Lung (tissue), 12 donors: ENCODE results near the gene ST3GAL3. TPM values are rescaled to one million over a fixed set of nuclear protein-coding genes. Genes with fewer than 3 reads are reported as not detected.

Source experiments
- ATAC-seq: fragments of 200-7000 bp; cut with Tn5 transposase; one replicate; pipeline ENCODE4 v1.9.1; 2020; ENCODE audit warnings: moderate number of reproducible peaks; ENCODE audit not compliant: insufficient read depth, low FRiP score
- DNase-seq, 3 donors: peaks; one replicate each; pipeline ENCODE4 v3.0.0-alpha.2; 2013 to 2017
- H3K27ac ChIP-seq, 2 donors: one replicate each; pipeline ENCODE4 v1.5.1; 2013; ENCODE audit warnings: mild to moderate bottlenecking in 2 of 2, moderate library complexity in 2 of 2, control low read depth in 1 of 2, inconsistent platforms in 1 of 2, low read depth in 1 of 2, low read length in 1 of 2
- H3K27me3 ChIP-seq, 3 donors: one replicate each; pipeline ENCODE4 v1.5.1; 2013; ENCODE audit warnings: low read length in 2 of 3; ENCODE audit not compliant: control insufficient read depth in 3 of 3, insufficient read depth in 3 of 3
- H3K36me3 ChIP-seq, 4 donors: one replicate each; pipeline ENCODE4 v1.5.1; 2013; ENCODE audit warnings: low read length in 4 of 4, mild to moderate bottlenecking in 1 of 4, moderate library complexity in 1 of 4; ENCODE audit not compliant: control insufficient read depth in 4 of 4, insufficient read depth in 4 of 4
- H3K4me1 ChIP-seq, 5 donors: one replicate each; pipeline ENCODE4 v1.5.1; 2013; ENCODE audit warnings: low read length in 5 of 5, mild to moderate bottlenecking in 2 of 5, moderate library complexity in 1 of 5; ENCODE audit not compliant: control insufficient read depth in 5 of 5, insufficient read depth in 5 of 5
- H3K4me3 ChIP-seq: one replicate; pipeline ENCODE4 v1.5.1; 2013; ENCODE audit warnings: mild to moderate bottlenecking, control low read depth, moderate library complexity
- H3K9ac ChIP-seq, 2 donors: one replicate each; pipeline ENCODE4 v1.5.1; 2013; ENCODE audit warnings: low read length in 2 of 2, control low read depth in 1 of 2; ENCODE audit not compliant: insufficient read depth in 1 of 2
- H3K9me3 ChIP-seq, 4 donors: one replicate each; pipeline ENCODE4 v1.5.1; 2013; ENCODE audit warnings: low read length in 3 of 4, mild to moderate bottlenecking in 1 of 4, moderate library complexity in 1 of 4; ENCODE audit not compliant: control insufficient read depth in 4 of 4, insufficient read depth in 3 of 4
- WGBS, 2 donors: extraction: QIAGEN DNeasy Blood & Tissue Kit; methylation state at CpG; one replicate each; pipeline ENCODE4 v1.1.7; 2013; 5-methylcytosine and 5-hydroxymethylcytosine counted together
- polyA plus RNA-seq, 2 donors: library from polyadenylated mRNA; stranded (reverse); fragments of 200-250 nt; gene quantifications; one replicate each; pipeline ENCODE4 v1.2.1, GENCODE V29; 2013
- total RNA-seq, 2 donors: library from RNA; depleted of rRNA in 1 of 2; stranded (reverse); fragments of >200 nt in 1 of 2; gene quantifications; one replicate each; pipeline ENCODE4 v1.2.1, GENCODE V29; 2014 to 2021
- TF ChIP-seq, protein P1 (sequence below): IDR thresholded peaks from 2 replicates; pipeline ENCODE4 v1.5.1; 2012; ENCODE audit warnings: mild to moderate bottlenecking; ENCODE audit errors: control extremely low read depth, extremely low read depth
- donor health status: control.
- donor health status: control.
- donor health status: Bipolar disorder and iron deficiency.
- donor health status: healthy.
- donor health status: DM: yes; HTN: yes; CAD: no.

ST3GAL3 gene
- total and polyA plus RNA-seq, 4 donors = 8.4 to 28.0 (median 17.1) TPM

DNA sequence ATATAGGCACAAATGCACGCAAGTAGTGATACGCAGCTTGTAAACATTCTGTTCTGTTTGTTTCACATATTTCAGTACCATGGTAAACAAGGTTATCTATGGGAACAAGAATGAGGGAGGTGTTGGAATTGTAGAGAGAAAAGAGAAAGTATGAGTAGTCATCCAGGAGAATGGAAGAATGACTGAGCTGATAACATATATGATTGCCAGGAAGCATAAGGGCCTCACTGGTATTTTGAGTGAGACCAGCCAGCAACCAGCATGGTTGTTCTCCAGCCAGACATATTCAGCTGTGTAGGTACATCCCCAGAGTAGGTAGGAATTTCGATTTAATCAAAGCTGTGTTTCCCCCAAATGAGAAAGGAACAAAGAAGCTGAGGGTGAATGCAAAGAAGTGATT, 167.4 kb downstream of the ST3GAL3 start:
- no peak overlapping the region for H3K4me3 ChIP-seq
- DNase-seq (no peak), ATAC-seq (no peak)
- no peak overlapping the region for H3K9ac ChIP-seq
- peaks cover 0 to 2% (median 0%) of the 10 kb centered on the region in 4 donors for H3K36me3 ChIP-seq
- H3K27ac ChIP-seq = no peak overlapping the region
- TF ChIP-seq, protein P1, sequence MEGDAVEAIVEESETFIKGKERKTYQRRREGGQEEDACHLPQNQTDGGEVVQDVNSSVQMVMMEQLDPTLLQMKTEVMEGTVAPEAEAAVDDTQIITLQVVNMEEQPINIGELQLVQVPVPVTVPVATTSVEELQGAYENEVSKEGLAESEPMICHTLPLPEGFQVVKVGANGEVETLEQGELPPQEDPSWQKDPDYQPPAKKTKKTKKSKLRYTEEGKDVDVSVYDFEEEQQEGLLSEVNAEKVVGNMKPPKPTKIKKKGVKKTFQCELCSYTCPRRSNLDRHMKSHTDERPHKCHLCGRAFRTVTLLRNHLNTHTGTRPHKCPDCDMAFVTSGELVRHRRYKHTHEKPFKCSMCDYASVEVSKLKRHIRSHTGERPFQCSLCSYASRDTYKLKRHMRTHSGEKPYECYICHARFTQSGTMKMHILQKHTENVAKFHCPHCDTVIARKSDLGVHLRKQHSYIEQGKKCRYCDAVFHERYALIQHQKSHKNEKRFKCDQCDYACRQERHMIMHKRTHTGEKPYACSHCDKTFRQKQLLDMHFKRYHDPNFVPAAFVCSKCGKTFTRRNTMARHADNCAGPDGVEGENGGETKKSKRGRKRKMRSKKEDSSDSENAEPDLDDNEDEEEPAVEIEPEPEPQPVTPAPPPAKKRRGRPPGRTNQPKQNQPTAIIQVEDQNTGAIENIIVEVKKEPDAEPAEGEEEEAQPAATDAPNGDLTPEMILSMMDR = no peak
- peaks cover 0 to 8% (median 5%) of the 10 kb centered on the region in 5 donors for H3K4me1 ChIP-seq
- H3K9me3 ChIP-seq = no peaks in the 10 kb centered on the region
- H3K27me3 ChIP-seq = no peaks in the 10 kb centered on the region
- WGBS, 2 donors = 90 to 94% methylated on average over 3 of the region's 3 CpGs

DNA sequence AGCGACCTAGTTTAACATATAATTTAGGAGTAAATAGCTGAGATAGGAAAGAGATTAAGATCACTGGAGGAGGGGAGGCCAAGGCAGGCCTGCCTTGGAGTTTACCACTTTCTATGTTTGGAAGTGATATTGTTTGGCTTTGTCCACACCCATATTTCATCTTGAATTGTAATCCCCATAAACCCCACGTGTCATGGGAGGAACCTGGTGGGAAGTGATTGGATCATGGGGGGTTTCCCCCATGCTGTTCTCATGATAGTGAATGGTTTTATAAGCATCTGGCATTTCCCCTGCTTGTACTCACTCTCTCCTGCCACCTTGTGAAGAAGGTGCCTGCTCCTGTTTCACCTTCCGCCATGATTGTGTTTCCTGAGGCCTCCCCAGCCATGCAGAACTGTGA, 168.0 kb downstream of the ST3GAL3 start:
- H3K4me3 ChIP-seq = no peak overlapping the region
- 89 to 94% methylated on average over 3 of the region's 3 CpGs for WGBS, 2 donors
- TF ChIP-seq, protein P1 = no peak
- H3K9ac ChIP-seq = no peak overlapping the region
- no peak for DNase-seq
- H3K27ac ChIP-seq = no peak overlapping the region
- no peak for ATAC-seq
- H3K36me3 ChIP-seq = peaks cover 0 to 2% (median 0%) of the 10 kb centered on the region in 4 donors
- no peaks in the 10 kb centered on the region for H3K9me3 ChIP-seq
- peaks cover 0 to 8% (median 4%) of the 10 kb centered on the region in 5 donors for H3K4me1 ChIP-seq
- no peaks in the 10 kb centered on the region for H3K27me3 ChIP-seq

DNA sequence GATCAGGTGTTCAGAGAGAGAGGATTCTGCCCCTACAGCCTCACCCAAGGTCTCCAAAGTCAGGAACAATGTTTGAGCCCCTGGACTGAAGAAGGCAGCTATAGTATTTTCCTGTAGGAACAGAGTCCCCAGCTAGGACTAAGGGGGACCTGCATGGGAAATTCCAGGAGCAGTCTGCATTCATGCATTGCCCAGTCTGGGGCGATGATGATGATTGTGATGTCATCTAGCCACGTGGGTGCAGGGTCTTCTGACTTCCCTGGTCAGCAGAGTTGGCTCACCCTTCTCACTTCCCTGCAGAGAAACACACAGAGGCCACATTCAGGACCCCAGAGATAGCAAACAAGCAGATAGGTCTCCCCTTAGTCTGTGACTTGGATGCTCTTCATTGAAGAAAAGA, 169.8 kb downstream of the ST3GAL3 start:
- H3K4me3 ChIP-seq = no peak overlapping the region
- 85 to 91% methylated on average over 2 of the region's 2 CpGs for WGBS, 2 donors
- ATAC-seq (no peak), DNase-seq (no peak)
- TF ChIP-seq, protein P1 = no peak
- H3K27ac ChIP-seq = no peak overlapping the region
- peaks cover 0 to 5% (median 0%) of the 10 kb centered on the region in 5 donors for H3K4me1 ChIP-seq
- H3K27me3 ChIP-seq = no peaks in the 10 kb centered on the region
- no peaks in the 10 kb centered on the region for H3K9me3 ChIP-seq
- H3K9ac ChIP-seq = no peak overlapping the region
- peaks cover 0 to 5% (median 0%) of the 10 kb centered on the region in 4 donors for H3K36me3 ChIP-seq

DNA sequence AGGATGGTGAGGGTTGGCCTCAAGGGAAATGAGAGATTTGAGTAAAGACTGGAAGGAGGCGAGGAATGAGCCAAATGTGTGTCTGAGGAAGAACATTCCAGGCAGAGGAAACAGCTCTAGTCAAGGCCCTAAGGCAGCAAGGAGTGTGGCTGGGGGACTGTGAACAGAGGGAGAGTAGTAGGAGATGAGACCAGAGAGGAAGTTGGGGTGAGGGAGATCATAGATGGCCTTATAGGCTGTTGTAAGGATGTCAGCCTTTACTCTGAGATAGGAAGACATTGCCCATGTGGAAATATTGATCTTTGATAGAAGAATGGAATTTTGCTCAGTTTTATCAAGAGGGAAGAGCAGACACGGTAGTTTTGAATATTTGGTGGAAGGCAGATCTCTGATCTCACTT, 171.1 kb downstream of the ST3GAL3 start:
- DNase-seq = no peak
- TF ChIP-seq, protein P1 = no peak
- H3K27me3 ChIP-seq = no peaks in the 10 kb centered on the region
- no peaks in the 10 kb centered on the region for H3K9me3 ChIP-seq
- ATAC-seq = no peak
- H3K4me3 ChIP-seq = no peak overlapping the region
- peaks cover 0 to 5% (median 0%) of the 10 kb centered on the region in 5 donors for H3K4me1 ChIP-seq
- peaks cover 0 to 5% (median 0%) of the 10 kb centered on the region in 4 donors for H3K36me3 ChIP-seq
- 85 to 96% methylated on average over 2 of the region's 2 CpGs for WGBS, 2 donors
- H3K27ac ChIP-seq = no peak overlapping the region
- no peak overlapping the region for H3K9ac ChIP-seq
